ENCODE data around the gene KIR2DL4. TPM values are rescaled to one million over a fixed set of nuclear protein-coding genes. Genes with fewer than 3 reads are reported as not detected.

Gene KIR2DL4
- total RNA-seq, 1 donor from 2014 or later = 0.41 TPM

Other genes starting within 250 kb of the KIR2DL4 start
- gene LILRA2, start 229.8 kb upstream of the KIR2DL4 start, total RNA-seq = not detected in 2 replicates
- gene LILRA1, start 210.0 kb upstream of the KIR2DL4 start, total RNA-seq = not detected in 2 replicates
- gene LILRB1, start 173.1 kb upstream of the KIR2DL4 start, total RNA-seq = 0.10 and 1.2 TPM in 2 replicates
- not detected in 2 replicates for gene LILRB4, start 140.6 kb upstream of the KIR2DL4 start, total RNA-seq
- gene KIR3DL3, start 79.2 kb upstream of the KIR2DL4 start, total RNA-seq = not detected in 2 replicates
- gene KIR2DL3, start 65.1 kb upstream of the KIR2DL4 start, total RNA-seq = not detected in 2 replicates
- gene KIR2DL1, start 33.8 kb upstream of the KIR2DL4 start, total RNA-seq = not detected in 2 replicates
- gene KIR3DL1, start 12.9 kb downstream of the KIR2DL4 start, total RNA-seq = not detected in 2 replicates
- gene KIR2DS4, start 29.1 kb downstream of the KIR2DL4 start, total RNA-seq = not detected in 2 replicates
- not detected in 2 replicates for gene KIR3DL2, start 46.8 kb downstream of the KIR2DL4 start, total RNA-seq
- 1.1 TPM in 1 of 2 replicates, not detected in the other for gene FCAR, start 70.6 kb downstream of the KIR2DL4 start, total RNA-seq
- gene NCR1, start 102.5 kb downstream of the KIR2DL4 start, total RNA-seq = not detected in 2 replicates
- not detected in 2 replicates for gene NLRP7, start 143.9 kb downstream of the KIR2DL4 start, total RNA-seq
- 12.3 and 15.1 TPM in 2 replicates for gene NLRP2, start 162.8 kb downstream of the KIR2DL4 start, total RNA-seq
- gene GP6, start 234.7 kb downstream of the KIR2DL4 start, total RNA-seq = not detected in 2 replicates